GM23338 (cell line): ENCODE data around the gene NUP62CL. TPM values are rescaled to one million over a fixed set of nuclear protein-coding genes. Genes with fewer than 3 reads are reported as not detected.
A peak's percentile ranks its signal among the peaks of the same experiment; 100 is the strongest.

ENCODE experiments used
- ATAC-seq: fragments of 200-7000 bp; cut with Tn5 transposase; 3 replicates; pipeline ENCODE4 v1.9.1; 2020
- DNase-seq: peaks from one replicate; pipeline ENCODE4 v3.0.0-alpha.2; 2015; ENCODE audit warnings: low spot score
- H2AFZ ChIP-seq: fragments of 200-600 bp; sonication (generic); 2 replicates; pipeline ENCODE4 v1.8.0; 2016; ENCODE audit warnings: antibody characterized with exemption, mild to moderate bottlenecking, moderate library complexity
- H3F3A ChIP-seq: fragments of 200-600 bp; sonication (generic); replicated peaks from 2 replicates; pipeline ENCODE4 v1.8.0; 2017; ENCODE audit warnings: antibody characterized with exemption, mixed run types, low read depth
- H3K27ac ChIP-seq: fragments of 200-600 bp; sonication (generic); 2 replicates; pipeline ENCODE4 v1.6.1; 2016; ENCODE audit warnings: low read depth
- H3K27me3 ChIP-seq: fragments of 200-600 bp; sonication (generic); 2 replicates; pipeline ENCODE4 v1.8.0; 2016; ENCODE audit warnings: mild to moderate bottlenecking, mixed run types, moderate library complexity; ENCODE audit not compliant: insufficient read depth
- H3K36me3 ChIP-seq: fragments of 200-600 bp; sonication (generic); 2 replicates; pipeline ENCODE4 v1.8.0; 2016; ENCODE audit warnings: mild to moderate bottlenecking; ENCODE audit not compliant: insufficient read depth
- H3K4me1 ChIP-seq: fragments of 200-600 bp; sonication (generic); 2 replicates; pipeline ENCODE4 v1.8.0; 2016; ENCODE audit warnings: mild to moderate bottlenecking, moderate library complexity; ENCODE audit not compliant: insufficient read depth
- H3K4me2 ChIP-seq: fragments of 200-600 bp; sonication (generic); 2 replicates; pipeline ENCODE4 v1.7.1; 2017; ENCODE audit warnings: mixed run types
- H3K4me3 ChIP-seq: fragments of 200-600 bp; sonication (generic); 2 replicates; pipeline ENCODE4 v1.6.1; 2016; ENCODE audit warnings: mixed run types
- H3K79me2 ChIP-seq: fragments of 200-600 bp; sonication (generic); replicated peaks from 2 replicates; pipeline ENCODE4 v1.8.0; 2017; ENCODE audit warnings: mild to moderate bottlenecking; ENCODE audit not compliant: insufficient read depth
- H3K9me2 ChIP-seq: fragments of 200-600 bp; sonication (generic); 2 replicates; pipeline ENCODE4 v1.8.0; 2017; ENCODE audit not compliant: insufficient read depth
- H4K20me1 ChIP-seq: fragments of 200-600 bp; sonication (generic); replicated peaks from 2 replicates; pipeline ENCODE4 v1.8.0; 2017; ENCODE audit warnings: mild to moderate bottlenecking; ENCODE audit not compliant: insufficient read depth
- H3K27ac Mint-ChIP-seq: 2 replicates; pipeline ENCODE4 v1.8.0; 2020; ENCODE audit warnings: inconsistent platforms, mild to moderate bottlenecking, moderate library complexity, mixed read lengths
- H3K27me3 Mint-ChIP-seq: 3 replicates; pipeline ENCODE4 v1.8.0; 2022; ENCODE audit warnings: low read depth, mild to moderate bottlenecking, moderate library complexity, mixed read lengths, inconsistent platforms; ENCODE audit not compliant: insufficient read depth, poor library complexity
- H3K36me3 Mint-ChIP-seq: 3 replicates; pipeline ENCODE4 v1.8.0; 2021; ENCODE audit warnings: low read depth, mild to moderate bottlenecking, inconsistent platforms, moderate library complexity, mixed read lengths
- H3K4me1 Mint-ChIP-seq: 3 replicates; pipeline ENCODE4 v1.8.0; 2020; ENCODE audit warnings: mild to moderate bottlenecking, inconsistent platforms, mixed read lengths
- H3K4me3 Mint-ChIP-seq: 3 replicates; pipeline ENCODE4 v1.8.0; 2021; ENCODE audit warnings: moderate library complexity, mild to moderate bottlenecking, inconsistent platforms, mixed read lengths
- H3K9me3 Mint-ChIP-seq: 3 replicates; pipeline ENCODE4 v1.8.0; 2020; ENCODE audit warnings: moderate library complexity, mild to moderate bottlenecking, inconsistent platforms, mixed read lengths
- CREB1 ChIP-seq: fragments of 250-450 bp; sonication (Bioruptor Pico); IDR thresholded peaks from 2 replicates; pipeline ENCODE4 v1.5.0; 2020; ENCODE audit warnings: low read depth, mild to moderate bottlenecking, moderate library complexity
- CTCF ChIP-seq, 2 experiments: fragments of 200-600 bp in 1 of 2; sonication (generic) in 1 of 2; conservative IDR thresholded peaks; 2 replicates each; pipeline versions ENCODE4 v1.5.1 to v1.6.1; 2016 to 2017; ENCODE audit warnings: antibody characterized with exemption in 2 of 2, low read depth in 2 of 2, mild to moderate bottlenecking in 2 of 2, moderate library complexity in 1 of 2
- ETS1 ChIP-seq: IDR thresholded peaks from 2 replicates; pipeline ENCODE4 v1.6.1; 2016; ENCODE audit warnings: antibody characterized with exemption
- EZH2phosphoT487 ChIP-seq: fragments of 200-600 bp; sonication (generic); IDR thresholded peaks from one replicate; pipeline ENCODE4 v1.8.1; 2018; ENCODE audit warnings: antibody characterized with exemption; ENCODE audit not compliant: unreplicated experiment
- JUNB ChIP-seq: IDR thresholded peaks from one replicate; pipeline ENCODE4 v1.6.1; 2016; ENCODE audit warnings: antibody characterized with exemption; ENCODE audit not compliant: unreplicated experiment
- NANOG ChIP-seq: IDR thresholded peaks from 2 replicates; pipeline ENCODE4 v1.6.1; 2016; ENCODE audit warnings: antibody characterized with exemption, borderline replicate concordance
- POLR2AphosphoS5 ChIP-seq: IDR thresholded peaks from 2 replicates; pipeline ENCODE4 v1.6.1; 2016; ENCODE audit warnings: antibody characterized with exemption, low read depth
- REST ChIP-seq: IDR thresholded peaks from one replicate; pipeline ENCODE4 v1.6.1; 2018; ENCODE audit warnings: antibody characterized with exemption; ENCODE audit not compliant: unreplicated experiment
- STAT1 ChIP-seq: IDR thresholded peaks from one replicate; pipeline ENCODE4 v1.6.1; 2016; ENCODE audit warnings: antibody characterized with exemption; ENCODE audit not compliant: unreplicated experiment
- ZNF114 ChIP-seq: fragments of 250-450 bp; sonication (Bioruptor Pico); IDR thresholded peaks from 2 replicates; pipeline ENCODE4 v1.5.0; 2020; ENCODE audit warnings: mild to moderate bottlenecking, moderate library complexity
- ZNF331 ChIP-seq: fragments of 250-450 bp; sonication (Bioruptor Pico); IDR thresholded peaks from 2 replicates; pipeline ENCODE4 v1.5.0; 2020; ENCODE audit warnings: low read depth, mild to moderate bottlenecking, moderate library complexity
- ZNF462 ChIP-seq: fragments of 250-450 bp; sonication (Bioruptor Pico); IDR thresholded peaks from 2 replicates; pipeline ENCODE4 v1.5.0; 2020; ENCODE audit warnings: mild to moderate bottlenecking, moderate library complexity
- polyA plus RNA-seq: library from polyadenylated mRNA; unstranded; fragments of >200 nt; fragmentation: Nextera tagmentation; extraction: Ambion mirVana; gene quantifications from 2 replicates; pipeline ENCODE4 v1.2.1, GENCODE V29; 2016
- total RNA-seq: library from RNA; depleted of rRNA; stranded (reverse); fragments of >200 nt; shearing (Covaris generic); gene quantifications from 2 replicates; pipeline ENCODE4 v1.2.3, GENCODE V29; 2014

The NUP62CL gene
- total and polyA plus RNA-seq, 2 experiments from 2014 or later: 5.8 to 11.2 TPM

GRCh38 chrX:107154787-107155620 lies 51.2 kb downstream of the NUP62CL start:
- ATAC-seq: peak; percentile 62

More at GRCh38 chrX:107154787-107155620, 51.2 kb downstream of the NUP62CL start:
- no peak for TF ChIP-seq POLR2AphosphoS5
- no peak for TF ChIP-seq CREB1 (CRISPR knock-in tag)
- TF ChIP-seq EZH2phosphoT487: no peak
- no peak for TF ChIP-seq ZNF462 (CRISPR knock-in tag)
- TF ChIP-seq NANOG: no peak
- TF ChIP-seq STAT1: no peak
- no peak for TF ChIP-seq ZNF114 (CRISPR knock-in tag)
- no peak for TF ChIP-seq JUNB
- TF ChIP-seq CTCF (conservative IDR thresholded peaks at IDR 0.05; ENCODE audit: low read depth in 2 of 2): no peak
- no peak for TF ChIP-seq REST
- TF ChIP-seq ZNF331 (CRISPR knock-in tag): no peak
- TF ChIP-seq ETS1: no peak
- Histone ChIP-seq H3K36me3 (no peaks in the 10 kb centered on the region), H2AFZ (no peak overlapping the region), H3K27ac (no peak overlapping the region), H3K4me3 (peak overlapping the region; percentile 49), H3F3A (no peaks in the 10 kb centered on the region), H3K79me2 (no peaks in the 10 kb centered on the region), H4K20me1 (no peaks in the 10 kb centered on the region), H3K4me2 (peak overlapping the region; percentile 74), H3K4me1 (peaks cover 7% of the 10 kb centered on the region; the same call in 1 of the 2 replicates), H3K27me3 (no peaks in the 10 kb centered on the region), H3K9me2 (no peaks in the 10 kb centered on the region)
- DNase-seq: no peak
- Mint-ChIP-seq H3K4me1 (peaks cover 10% of the 10 kb centered on the region; the same call in 2 of the 3 replicates), H3K9me3 (no peaks in the 10 kb centered on the region; the same call in 2 of the 3 replicates), H3K27ac (no peak overlapping the region), H3K4me3 (peak overlapping the region; percentile 72), H3K36me3 (no peaks in the 10 kb centered on the region), H3K27me3 (peaks cover 2% of the 10 kb centered on the region)
